Prostate gland (tissue), 2 donors: ENCODE data around the gene SH2D2A.

Experiments used
- CTCF ChIP-seq, 4 experiments: fragments of 200-600 bp in 2 of 4; fragments of 450-650 bp in 2 of 4; sonication (generic) in 2 of 4; IDR thresholded peaks; 1 replicate in 3 of 4; 2 replicates in 1 of 4; pipeline ENCODE4 v1.5.1; 2016 to 2019; ENCODE audit warnings: antibody characterized with exemption in 4 of 4, mild to moderate bottlenecking in 2 of 4, moderate library complexity in 2 of 4
- POLR2A ChIP-seq: fragments of 450-650 bp; IDR thresholded peaks from one replicate; pipeline ENCODE4 v1.6.1; 2016; ENCODE audit warnings: antibody characterized with exemption, mild to moderate bottlenecking

DNA sequence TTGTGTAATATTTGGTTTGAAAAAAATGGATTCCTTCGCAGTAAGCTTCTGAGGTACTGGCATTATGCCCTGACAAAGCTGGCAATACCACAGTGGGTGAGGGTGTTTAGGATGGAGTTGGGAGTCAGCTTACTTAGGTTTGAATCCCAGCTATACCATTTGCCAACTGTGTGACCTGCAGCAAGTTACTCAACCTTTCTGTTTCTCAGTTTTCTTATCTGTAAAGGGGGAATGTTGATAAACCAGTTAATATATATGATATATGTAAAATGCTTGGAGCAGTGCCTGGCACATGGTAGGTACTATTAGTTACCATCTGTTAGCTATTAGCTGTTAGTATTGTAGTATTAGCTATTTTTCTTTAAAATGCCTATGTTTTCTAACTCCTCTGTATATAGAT is 60.3 kb downstream of the SH2D2A start:
- no peak for TF ChIP-seq CTCF (IDR thresholded peaks at IDR 0.05)
- TF ChIP-seq POLR2A: no peak
